Right renal pelvis (tissue), 4 donors: ENCODE measurements around the gene MED28. TPM values are rescaled to one million over a fixed set of nuclear protein-coding genes. Genes with fewer than 3 reads are reported as not detected.
"Not testable (repeated sequence)": the region's sequence is repeated elsewhere in the genome, so short reads cannot be mapped to it uniquely, and the experiment has no call there.

Experiments used
- DNase-seq, 4 donors: peaks; one replicate each; pipeline ENCODE4 v3.0.0-alpha.2; 2013; ENCODE audit warnings: low read depth in 4 of 4, low spot score in 3 of 4, missing footprints in 1 of 4
- polyA plus RNA-seq, 4 donors: library from polyadenylated mRNA; unstranded; fragments of 120-200 nt; gene quantifications; one replicate each; pipeline ENCODE4 v1.2.1, GENCODE V29; 2013; ENCODE audit not compliant: insufficient read length in 4 of 4

The MED28 gene
- polyA plus RNA-seq, 4 donors, result 68.5 to 71.3 (median 70.2) TPM

- DNase-seq, result peak in 1 of 4 donors; percentile 5
These were observed 553 bp upstream of the MED28 start for GRCh38 chr4:17613761-17614415.

DNA sequence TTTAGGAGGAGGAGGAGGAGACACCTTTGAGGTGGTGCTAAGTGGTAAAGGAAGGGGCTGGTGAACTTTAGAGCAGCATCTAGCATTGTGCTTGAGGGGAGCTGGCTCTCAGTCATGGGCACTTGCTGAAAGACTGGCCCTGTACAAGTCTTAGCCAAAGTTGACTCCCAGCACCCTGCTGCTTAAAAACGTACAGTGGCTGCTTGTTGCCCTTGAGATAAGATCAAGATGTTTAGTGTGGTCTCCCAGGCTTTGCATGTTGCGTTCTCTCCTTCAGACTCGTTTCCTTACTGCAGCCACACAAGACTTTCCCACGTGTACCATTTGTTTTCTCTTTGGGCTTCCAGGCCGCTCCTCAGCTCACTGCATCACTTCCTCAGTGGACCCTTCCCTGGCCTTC lies 1.8 kb downstream of the MED28 start:
- no peak for DNase-seq

DNA sequence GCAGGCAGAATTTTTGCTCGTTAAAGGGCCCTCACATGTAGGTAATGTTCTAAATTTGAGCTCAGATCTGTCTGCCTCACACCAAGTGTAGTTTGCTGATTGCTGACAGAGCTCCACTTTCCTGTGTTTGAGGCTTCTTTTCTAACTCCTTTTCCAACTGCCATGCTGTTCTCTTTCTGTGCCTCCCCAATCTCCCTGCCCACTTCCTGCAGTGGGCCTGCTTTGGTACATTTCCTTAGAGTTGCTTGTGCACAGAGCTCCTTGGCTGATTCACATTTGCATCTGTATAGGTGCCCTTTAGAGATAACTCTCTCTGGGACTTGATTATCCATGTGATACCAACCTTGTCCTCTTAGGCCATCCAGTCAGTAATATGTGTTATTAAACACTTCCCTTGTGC lies 4.5 kb downstream of the MED28 start:
- DNase-seq, result no peak

- no peak for DNase-seq
These were observed 5.1 kb downstream of the MED28 start for GRCh38 chr4:17619416-17620105.

DNA sequence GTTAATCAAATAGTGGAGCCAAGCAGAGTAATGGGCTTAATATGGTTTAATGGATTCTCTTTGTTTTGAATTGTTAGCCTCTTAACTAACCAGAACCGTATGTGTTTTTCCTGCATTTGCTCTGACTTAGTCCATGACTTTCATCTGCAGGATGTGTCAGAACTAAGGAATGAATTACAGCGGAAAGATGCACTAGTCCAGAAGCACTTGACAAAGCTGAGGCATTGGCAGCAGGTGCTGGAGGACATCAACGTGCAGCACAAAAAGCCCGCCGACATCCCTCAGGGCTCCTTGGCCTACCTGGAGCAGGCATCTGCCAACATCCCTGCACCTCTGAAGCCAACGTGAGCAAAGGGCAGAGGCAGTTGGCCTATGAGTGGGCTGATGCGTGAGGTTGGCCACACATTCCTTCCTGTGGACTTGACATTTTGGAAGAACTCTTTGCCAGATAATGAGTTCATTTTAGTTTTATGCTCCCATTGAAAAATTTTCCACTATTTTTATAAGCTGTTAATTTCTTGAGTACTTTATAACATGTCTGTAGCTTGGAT lies 9.1 kb downstream of the MED28 start:
- DNase-seq, result no peak

DNA sequence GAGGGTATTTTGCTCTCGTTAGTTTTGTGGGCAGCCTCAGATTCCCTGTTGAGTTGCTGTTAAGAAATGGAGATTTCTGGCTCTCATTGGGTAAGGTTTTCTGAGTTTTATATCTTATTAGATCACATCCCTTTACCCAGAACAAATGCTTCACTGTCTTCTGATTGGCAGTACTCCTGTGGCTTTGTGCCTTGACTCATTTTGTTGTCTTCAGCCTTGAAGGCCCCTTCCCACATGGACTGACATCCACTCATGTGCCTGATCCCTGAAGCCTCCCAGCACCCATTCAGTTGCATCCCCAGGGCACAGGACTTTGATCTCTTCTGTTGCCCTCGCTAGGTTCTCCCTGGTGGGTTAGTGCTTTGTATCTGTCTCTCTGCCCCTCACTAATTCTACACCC lies 10.4 kb downstream of the MED28 start:
- no peak for DNase-seq

DNA sequence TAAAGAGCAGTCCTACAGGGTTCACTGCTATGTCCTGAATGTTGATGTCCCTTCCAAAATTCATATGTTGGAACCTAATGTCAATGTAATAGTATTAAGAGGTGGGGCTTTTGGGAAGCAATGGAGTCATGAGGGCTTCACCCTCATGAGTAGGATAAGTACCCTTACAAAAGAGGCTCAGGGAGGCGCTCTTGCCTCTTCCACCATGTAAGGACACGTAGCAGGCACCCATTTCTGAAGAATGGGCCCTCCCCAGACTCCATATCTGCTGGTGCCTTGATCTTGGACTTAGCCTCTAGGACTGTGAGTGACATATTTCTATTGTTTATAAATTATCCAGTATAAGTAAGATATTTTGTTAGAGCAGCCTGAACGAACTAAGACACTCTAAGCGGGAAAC lies 15.8 kb downstream of the MED28 start:
- DNase-seq, result no peak

DNA sequence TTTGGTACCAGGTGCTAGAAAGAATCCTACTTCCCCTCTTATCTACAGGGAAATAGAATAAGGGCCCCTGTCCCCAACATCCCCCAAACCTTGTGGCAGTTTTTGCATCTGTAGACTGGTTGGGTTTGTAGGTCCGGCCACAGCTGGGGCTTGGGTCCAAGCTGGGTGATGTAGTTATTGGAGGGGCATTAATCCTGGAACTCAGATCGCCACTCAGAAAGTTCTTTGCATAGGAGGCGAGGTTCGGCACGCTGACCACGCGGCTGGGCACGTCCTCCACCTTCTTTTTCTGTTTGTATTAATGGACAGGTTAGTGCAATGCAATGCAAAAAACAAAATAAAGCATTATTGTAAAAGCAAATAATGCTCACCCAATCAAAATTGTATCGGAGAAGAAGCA lies 19.2 kb downstream of the MED28 start:
- DNase-seq, result no peak

DNA sequence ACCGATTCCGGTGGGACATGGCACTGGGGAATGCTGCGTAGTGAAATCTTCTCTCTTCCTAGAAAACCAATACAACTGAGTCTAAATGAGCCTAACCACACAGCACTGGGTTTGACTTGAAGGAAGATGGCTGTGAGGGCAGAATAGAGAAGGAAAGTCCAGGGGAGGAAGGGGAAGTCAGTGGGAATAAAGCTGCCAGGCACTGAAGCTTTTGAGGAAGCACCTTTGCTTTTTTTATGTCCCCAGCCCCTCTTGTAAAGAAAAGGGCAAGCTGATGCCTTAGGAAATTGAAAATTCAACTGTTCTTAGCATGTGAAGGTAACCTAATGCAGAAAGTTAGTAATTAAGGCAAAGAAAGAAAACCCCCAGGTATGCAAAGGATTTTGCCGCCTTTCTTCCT lies 20.6 kb downstream of the MED28 start:
- DNase-seq, result no peak

DNA sequence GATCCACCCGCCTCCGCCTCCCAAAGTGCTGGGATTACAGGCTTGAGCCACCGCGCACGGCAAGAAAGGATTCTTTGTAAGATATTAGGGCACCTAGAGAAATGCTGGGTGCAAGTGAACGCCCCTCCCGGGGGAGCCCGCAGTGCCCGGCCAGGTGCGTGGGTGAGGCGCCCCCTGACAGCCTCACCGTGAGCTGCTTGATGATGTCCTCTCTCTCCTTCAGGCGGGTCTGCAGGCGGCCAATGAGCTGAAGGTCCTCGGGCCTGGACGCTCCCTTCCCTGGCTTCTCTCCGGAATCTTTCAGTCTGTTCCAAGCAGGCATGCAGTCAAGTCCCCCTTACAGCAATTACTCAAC lies 21.9 kb downstream of the MED28 start:
- no peak for DNase-seq

DNA sequence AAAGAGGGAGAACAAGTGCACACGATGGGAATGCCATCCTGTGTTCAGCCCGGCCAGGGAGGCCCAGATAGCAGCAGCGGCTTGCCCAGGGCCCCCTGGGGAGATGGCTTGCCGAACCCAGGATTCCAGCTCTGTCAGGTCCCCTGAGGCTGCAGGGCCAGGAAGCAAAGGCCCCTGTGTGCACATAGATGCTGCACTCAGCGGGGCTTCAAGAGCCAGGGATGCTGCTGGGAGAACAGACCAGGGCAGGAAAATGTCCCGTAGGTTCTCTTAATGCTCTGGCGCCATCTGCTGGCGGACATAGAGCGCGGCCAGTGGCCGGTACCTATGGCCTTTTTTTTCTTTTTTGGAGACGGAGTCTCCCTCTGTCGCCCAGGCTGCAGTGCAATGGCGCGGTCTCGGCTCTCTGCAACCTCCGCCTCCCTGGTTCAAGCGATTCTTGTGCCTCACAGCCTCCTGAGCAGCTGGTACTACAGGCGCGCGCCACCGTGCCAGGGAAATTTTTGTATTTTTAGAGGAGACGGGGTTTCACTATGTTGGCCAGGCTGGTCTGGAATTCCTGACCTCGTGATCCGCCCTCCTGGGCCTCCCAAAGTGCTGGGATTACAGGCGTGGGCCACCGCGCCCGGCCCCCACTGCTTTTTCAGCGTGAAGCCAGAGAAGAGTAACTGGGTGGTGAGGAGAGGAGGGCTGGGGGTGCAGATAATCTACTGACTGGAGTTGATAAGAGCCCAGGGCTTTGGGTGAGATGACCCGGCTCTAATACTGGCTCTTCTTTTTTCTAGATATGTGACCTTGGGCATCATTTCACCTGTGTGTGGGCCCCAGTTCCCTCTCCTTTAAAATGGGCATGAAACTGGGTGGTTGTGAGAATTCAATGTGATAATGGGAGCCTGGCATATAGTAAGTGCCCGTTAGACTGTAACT lies 22.5 kb downstream of the MED28 start:
- peak; percentile 27 to 51 (median 44) for DNase-seq

DNA sequence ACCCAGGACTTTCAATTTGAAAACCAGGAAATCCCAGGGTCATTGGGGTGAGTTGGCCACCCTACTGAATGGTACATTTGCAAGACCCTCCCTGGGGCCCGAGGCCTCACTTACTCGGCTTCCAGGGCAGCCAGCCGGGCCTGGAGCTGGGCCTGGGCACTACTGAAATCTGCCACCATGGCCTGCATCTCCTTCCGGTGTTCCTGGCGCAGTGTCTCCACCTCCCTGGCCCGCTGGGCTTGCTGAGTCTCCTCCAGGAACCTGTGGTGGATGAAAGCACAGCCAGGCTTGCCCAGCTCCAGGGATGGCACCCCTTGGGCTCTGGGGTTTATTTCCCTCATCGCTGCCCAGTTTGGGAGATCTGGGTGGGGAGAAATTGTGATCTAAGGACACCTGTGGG lies 24.7 kb downstream of the MED28 start:
- no peak for DNase-seq

DNA sequence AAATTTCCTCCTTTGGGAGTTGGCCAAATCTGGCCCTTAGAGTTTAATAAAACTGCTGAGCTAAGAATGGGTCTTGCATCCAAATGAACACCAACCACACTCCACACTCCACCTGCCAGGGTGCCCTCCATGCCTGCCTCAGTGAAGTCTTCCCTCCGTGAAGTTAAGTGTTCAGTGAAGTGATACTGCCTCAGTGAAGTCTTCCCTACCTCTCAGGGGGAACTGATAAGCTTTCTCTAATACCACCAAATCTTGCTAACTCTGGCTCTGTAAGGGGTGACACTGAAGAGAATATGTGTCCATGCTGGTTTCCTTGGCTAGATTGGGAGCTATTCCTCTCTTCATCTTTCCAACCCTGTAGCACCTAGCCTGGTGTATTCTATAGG lies 27.9 kb downstream of the MED28 start:
- DNase-seq, result no peak

- no peak for DNase-seq
These were observed 32.3 kb downstream of the MED28 start for GRCh38 chr4:17646693-17647092.

- no peak for DNase-seq
These were observed 32.9 kb downstream of the MED28 start for GRCh38 chr4:17647176-17647806.

DNA sequence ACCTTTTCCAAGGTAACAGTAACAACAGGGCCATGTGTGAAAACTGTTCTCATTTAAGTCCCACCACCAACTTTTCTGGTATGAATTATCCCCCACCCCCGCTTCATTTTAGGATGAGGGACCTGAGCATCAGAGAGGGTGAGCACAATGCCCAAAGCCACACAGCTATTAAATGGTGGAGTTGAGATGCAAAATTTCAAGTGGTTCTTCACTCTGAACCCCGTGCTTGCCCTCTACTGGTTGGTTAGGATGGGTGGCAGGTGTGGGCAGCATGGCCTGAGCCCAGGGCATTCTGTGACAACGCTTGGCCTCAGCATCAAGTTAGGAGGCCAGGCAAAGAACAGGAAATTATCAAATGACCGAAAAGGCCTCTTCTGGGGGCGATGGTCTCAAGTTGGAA lies 33.5 kb downstream of the MED28 start:
- no peak for DNase-seq

GRCh38 chr4:17650406-17650805 lies 36.0 kb downstream of the MED28 start:
- DNase-seq, result no peak

- DNase-seq, result no peak
These were observed 40.3 kb downstream of the MED28 start for GRCh38 chr4:17654701-17655100.

GRCh38 chr4:17657090-17657489 lies 42.6 kb downstream of the MED28 start:
- DNase-seq, result no peak

DNA sequence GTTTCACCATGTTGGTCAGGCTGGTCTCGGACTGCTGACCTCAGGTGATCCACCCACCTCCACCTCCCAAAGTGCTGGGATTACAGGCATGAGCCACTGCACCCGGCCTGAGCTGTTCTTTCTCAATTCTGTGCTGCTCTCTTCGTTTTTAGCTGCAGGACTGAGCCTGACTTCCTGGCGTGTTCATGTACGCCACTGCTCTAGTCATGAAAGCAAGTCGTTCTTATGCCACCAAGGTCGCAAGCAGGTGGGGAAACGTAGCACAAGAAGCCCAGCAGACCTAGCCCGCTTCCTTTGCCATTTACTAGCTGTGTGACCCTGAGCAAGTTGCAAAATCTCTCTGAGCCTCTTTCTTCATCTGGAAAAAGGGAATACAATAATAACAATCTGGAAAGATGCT lies 43.4 kb downstream of the MED28 start:
- DNase-seq, result no peak

- not testable (repeated sequence) for DNase-seq
These were observed 44.8 kb downstream of the MED28 start for GRCh38 chr4:17659196-17659595.
